ENCODE results near the gene RAB10. TPM values are rescaled to one million over a fixed set of nuclear protein-coding genes. Genes with fewer than 3 reads are reported as not detected.

Gene RAB10
- total RNA-seq, 2 donors from 2014 or later = 171 to 173 TPM

DNA sequence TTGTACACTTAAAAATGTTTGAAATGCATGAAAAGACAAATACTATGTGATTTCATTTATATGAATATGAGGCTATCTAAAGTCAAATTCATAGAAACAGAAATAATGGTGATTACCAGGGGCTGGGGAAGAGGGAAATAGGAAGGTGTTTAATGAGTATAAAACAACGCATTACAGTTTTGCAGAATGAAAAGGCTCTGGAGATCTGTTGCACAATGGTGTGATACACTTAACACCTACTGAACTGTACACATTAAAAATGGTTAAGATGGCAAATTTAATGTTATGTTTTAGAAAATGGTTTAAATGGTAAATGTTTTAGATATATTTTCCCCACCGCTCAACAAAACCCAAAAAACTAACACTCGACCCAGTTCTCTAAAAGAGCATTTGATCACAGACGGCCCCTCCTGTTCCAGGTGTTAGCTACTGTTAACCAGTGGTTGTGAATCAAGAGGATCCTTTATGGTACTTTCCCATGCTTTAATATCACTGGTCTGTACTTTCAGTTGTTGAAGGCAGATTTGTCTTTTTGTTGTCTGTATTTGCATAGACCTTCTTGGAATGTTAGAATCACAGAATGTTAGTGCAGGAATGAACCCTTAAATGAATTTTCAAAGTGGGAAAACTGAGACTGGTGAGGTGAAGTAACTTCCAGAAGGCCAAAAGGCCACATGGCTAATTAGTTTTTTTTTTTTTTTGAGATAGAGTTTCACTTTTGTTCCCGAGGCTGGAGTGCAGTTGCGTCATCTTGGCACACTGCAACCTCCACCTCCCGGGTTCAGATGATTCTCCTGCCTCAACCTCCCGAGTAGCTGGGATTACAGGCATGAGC is 10.2 kb downstream of the RAB10 start:
- DNase-seq (peak; percentile 33 to 56), ATAC-seq (peak; percentile 78)
- intact Hi-C loops (cut with DNase I, micrococcal nuclease) = no loop called here

DNA sequence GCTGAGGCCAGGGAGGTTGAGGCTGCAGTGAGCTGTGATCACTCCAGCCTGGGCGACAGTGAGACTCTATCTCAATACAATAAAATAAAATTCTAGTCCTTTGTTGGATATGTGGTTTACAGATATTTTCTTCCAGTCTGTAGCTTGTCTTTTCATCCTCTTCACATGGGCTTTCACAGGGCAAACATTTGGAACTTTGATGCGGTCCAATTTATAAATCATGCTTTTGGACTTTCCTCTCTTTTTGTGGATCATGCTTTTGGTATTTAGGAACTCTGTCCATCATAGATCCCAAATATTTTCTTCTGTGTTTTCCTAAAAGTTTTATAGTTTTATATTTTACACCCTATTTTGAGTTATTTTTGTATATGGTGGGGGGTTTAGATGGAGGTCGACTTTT is 14.9 kb downstream of the RAB10 start:
- DNase-seq = no peak
- no peak for ATAC-seq
- intact Hi-C loops (cut with DNase I, micrococcal nuclease) = no loop called here

DNA sequence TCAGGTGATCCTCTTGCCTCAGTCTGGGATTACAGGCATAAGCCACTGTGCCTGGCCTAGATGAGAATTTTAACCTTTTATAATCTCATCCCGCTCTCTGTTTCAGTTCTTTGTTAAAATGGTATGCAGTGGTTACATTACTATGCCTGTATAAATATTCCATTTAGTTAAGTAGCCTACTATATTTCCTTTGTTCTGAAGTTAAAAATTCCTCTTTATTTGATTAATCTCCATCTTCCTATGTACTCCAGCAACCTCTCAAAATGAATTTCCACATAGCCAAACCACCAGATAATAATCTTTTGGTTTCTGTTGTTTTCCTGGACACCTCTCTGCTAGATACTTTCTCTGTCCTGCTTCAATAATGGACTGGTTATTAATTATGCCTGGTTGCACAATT is 15.8 kb downstream of the RAB10 start:
- intact Hi-C loops (cut with DNase I, micrococcal nuclease) = no loop called here
- DNase-seq (no peak), ATAC-seq (no peak)

DNA sequence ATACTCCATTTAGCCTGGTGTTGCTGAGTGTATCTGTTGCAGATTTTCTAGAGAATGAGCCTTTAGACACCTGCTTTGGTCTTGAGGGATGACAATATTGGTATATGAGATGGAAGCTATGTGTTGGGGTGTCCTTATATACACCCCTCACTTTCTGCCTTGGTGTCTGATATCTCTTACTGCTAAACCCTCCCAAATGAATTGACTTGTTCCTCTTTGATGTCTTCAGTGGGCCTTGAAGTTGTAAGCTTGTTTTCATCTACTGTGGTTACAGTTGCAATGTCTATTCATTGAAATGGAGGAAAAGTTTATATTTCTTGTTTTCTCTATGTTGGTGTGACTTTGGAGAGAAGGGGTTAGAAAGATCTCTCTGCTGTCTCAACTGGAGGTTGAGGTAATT is 18.9 kb downstream of the RAB10 start:
- intact Hi-C loops (cut with DNase I, micrococcal nuclease) = no loop called here
- DNase-seq (no peak), ATAC-seq (no peak)

DNA sequence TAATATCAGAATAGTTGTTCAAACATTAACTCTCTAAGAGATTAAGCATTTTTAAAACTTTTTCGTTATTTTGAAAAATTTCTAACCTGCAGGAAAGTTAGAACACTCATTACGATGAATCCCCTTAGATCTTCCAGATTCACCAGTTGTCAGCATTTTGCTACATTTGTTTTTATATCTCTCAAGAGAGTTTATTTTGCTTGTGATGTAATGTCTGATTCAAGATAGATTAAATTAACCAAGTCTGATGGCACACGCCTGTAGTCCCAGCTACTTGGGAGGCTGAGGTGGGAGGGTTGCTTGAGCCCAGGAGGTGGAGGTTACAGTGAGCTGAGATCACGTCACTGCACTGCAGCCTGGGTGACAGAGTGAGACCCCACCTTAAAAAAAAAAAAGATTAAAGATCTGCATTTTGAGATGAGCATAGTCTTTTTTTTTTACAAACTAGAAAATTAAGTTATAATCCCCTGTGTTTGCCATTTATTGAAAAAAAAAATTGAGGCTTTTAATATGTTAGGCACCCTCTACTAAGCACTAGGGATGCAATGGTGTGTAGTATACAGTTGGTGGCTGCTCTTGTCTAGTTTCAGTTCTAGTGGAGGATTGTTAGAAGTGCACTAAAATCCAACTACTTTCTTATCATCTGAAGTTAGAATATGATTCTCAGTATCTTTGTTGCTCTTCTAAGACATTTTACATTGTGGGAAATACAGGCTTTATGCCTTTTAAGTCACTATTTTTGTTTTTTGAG is 20.9 kb downstream of the RAB10 start:
- ATAC-seq (no peak), DNase-seq (no peak)
- intact Hi-C loops (cut with DNase I, micrococcal nuclease) = no loop called here

DNA sequence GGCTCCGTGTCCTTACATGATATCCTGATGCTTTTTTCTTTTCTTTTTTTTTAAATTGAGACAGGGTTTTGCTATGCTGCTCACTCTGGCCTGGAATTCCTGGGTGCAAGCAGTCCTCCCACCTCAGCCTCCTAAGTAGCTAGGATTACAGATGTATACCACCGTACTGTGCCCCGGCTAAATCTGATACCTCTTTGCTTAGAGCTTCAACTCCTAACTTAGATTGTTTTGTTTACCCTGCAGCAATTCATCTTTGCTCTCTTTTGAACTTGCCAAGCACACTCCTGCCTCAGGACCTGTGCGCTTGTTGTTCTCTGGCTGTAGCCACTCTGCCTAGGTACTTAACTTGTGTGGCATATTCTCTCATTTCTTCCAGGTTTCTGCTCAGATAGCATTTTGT is 24.5 kb downstream of the RAB10 start:
- DNase-seq (no peak), ATAC-seq (peak; percentile 58)
- intact Hi-C loops (cut with DNase I, micrococcal nuclease) = no loop called here

DNA sequence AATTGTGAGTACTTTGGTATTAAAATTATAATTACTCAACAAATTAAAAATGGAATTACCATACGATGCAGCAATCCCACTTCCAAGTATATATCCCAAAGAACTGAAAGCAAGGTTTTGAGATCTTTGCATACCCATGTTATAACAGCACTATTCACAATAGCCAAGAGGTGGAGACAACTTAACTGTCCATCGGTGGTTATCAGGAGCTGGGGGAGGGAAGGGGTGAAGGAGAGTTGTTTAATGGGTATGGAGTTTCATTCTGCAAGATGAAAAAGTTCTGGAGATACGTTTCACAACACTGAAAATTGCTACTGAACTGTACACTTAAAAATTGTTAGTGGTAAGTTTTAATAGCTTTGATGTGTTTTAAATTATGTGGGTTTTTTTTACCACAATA is 25.7 kb downstream of the RAB10 start:
- intact Hi-C loops (cut with DNase I, micrococcal nuclease) = no loop called here
- no peak for DNase-seq
- no peak for ATAC-seq

DNA sequence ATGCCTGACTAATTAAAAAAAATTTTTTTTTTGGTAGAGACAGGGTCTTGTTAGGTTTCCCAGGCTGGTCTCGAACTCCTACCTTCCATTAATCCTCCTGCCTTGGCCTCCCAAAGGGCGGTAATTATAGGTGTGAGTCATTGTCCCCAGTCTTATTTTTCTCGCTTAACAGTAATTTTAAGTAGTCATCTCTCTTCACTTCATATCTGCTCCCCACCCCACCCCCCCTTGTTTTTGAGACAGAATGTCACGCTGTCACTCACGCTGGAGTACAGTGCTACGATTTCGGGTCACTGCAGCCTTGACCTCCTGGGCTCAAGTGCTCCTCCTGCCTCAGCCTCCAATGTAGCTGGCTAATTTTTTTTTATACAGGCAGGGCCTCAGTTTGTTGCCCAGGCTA is 27.7 kb downstream of the RAB10 start:
- DNase-seq = no peak
- intact Hi-C loops (cut with DNase I, micrococcal nuclease) = no loop called here
- no peak for ATAC-seq

DNA sequence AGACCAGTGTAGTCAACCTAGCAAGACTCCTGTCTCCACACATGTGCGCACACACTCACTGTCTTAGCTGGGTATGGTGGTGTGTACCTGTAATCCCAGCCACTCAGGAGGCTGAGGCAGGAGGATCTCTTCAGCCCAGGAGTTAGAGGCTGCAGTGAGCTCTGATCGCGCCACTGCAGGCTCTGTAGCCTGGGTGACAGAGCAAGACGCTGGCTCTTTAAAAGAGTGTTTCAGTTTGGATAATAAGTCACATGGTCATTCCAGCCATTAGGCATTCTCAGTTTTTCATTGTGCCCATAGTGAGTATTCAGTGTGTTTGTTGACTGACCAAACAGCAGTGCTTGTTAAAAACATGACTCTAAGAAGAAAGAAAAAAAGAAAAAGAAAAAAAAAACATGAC is 31.0 kb downstream of the RAB10 start:
- peak; percentile 49 for ATAC-seq
- DNase-seq = no peak
- intact Hi-C loops (cut with DNase I, micrococcal nuclease) = no loop called here

DNA sequence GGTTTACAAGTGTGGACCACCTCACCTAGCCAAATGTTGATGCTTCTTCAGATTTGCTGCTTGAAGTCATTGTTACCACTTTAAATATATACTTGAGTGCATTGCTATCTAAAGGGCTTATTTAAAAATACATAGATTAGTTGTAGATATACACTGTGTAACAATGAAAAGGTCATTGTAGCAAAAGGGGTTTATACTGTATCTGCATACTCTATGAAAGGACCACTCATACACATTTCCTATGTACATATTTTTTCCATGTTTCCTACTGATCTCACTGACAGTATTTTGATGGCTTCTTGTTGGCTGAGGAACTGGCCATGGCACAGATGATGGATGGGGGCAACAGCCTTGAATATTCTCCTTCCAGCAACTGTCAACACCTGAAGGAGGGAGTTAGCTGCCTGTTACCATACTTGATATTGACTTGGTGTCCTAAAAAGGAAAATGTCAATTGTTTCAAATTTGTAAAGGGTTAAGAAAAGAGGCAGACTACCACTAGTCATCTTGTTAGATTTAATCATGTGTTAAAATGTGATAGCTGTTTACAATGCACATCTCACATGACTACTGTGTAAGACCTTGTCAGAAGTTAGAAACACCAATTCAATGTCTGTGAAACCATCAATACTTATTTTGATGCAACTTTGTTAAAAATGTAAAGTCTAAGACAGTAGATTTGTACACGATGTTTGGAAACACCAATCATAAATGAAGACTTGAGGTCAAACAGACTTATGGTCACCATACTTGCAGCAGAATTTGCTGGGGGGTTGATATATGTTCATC is 33.5 kb downstream of the RAB10 start:
- ATAC-seq (no peak), DNase-seq (no peak)
- intact Hi-C loops (cut with DNase I, micrococcal nuclease) = no loop called here

DNA sequence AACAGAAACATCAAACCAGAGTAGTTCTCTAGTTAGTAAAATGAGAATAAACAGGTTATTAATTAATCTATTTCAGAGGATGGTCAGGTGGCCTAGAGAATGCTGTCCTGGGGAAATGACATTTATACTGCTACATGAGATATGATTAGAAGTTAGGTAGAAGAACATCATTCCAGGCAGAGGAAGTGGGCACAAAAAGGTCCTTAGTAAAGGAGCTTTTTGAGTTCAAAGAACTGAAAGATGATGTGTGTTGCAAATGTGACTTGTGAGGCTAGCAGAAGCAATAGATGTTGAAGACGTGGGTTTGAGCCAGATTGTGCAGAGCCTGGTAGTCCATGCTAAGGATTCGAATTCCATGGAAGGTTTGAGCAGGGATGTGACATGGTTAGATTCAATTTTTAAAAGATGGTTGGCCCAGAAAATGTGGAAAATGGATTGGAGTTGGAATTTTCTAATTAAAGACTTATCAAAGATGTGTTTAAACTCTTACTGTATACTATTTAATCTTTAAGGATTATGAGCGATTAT is 34.2 kb downstream of the RAB10 start:
- intact Hi-C loops (cut with DNase I, micrococcal nuclease) = no loop called here
- DNase-seq = no peak

DNA sequence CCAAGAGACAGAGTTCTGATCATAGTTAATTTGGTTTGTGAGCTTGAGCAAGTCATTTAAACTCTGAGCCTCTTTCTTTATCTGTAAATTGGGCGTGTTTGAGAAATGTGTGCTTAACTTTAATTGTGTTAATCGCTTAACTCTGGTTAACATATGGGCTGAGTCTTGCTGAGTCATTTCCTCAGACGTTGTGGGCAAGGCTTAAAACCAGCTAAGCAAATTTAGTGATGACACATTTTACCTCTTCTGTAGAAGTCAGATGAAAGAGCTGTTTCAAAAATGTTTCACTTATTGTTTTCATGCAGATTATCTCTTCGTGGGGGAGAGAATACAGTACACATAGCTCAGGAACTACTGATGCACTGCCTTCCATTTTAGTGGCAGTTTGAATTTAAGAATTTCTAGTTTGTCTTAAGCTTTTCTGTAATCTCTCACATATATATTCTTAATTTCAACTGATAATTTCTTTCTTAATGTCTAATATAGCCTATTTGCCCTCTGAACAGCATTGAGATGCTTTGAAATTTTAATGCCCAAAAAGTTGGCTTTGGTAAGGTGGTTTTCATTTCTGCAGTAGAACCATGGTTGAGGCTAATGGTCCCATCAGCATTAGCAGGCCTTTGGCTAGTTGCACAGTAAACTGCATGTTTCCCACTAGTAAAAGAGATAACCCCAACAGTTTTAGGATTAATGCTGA is 34.9 kb downstream of the RAB10 start:
- DNase-seq (peak in 1 of 2 donors; percentile 39), ATAC-seq (peak; percentile 76)
- intact Hi-C loops (cut with DNase I, micrococcal nuclease) = no loop called here

More for the DNA sequence above, 34.2 kb downstream of the RAB10 start:
- no peak for ATAC-seq

DNA sequence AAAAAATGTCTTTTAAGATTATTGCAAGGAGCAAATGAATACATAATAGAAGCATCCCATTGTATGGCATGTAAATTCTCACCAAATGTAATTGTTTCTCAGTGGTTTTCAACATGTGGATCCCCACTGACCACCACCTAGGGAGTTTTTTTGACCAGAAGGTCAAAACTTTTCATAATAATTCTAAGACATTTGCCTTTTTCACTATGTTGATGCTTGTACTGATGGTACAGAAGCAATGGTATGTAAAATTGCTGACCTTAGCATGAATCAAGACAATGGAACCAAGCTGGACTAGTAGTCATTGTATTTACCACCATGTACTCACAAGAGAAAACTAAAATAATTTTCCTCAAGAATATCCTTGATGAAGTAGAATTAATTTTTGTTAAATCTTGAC is 36.8 kb downstream of the RAB10 start:
- ATAC-seq (no peak), DNase-seq (no peak)
- intact Hi-C loops (cut with DNase I, micrococcal nuclease) = no loop called here

DNA sequence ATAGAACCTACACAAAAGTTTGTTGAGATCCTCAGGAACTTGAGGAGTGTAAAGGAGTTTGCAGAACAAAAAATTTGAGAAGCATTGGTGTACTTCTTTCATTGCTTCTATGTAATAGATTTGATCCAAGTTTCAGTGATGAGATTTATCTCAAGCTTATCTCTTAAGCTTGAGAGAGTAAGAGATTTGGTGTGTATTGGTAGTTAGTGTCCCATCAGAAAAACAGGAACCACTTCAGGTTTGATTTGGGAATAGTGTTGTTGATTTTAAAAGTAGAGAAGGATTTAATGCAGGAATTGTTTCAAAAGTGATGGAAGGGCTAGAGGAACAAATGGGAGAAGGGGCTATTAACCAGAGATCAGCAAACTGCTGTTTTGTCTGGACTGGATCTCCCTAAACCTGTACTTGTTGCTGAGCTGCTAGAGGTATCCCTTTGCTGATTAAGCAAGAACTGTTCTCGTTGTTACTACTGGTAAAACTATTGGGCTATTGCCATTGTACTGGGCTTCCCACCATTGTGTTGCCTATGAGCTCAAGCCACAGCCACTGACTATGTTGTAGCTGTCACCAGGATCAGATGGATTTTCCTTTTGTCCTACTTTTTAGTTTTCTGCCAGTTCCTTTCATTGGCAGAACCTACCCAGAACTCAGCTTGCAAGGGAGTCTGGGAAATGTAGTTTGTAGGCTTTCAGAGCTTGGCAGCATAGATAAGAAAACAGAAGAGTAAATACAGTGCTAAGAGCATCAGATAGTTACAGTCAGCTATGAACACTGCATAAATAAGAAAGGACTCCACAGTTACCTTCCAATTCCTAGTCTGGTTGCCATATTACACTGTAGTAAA is 39.3 kb downstream of the RAB10 start:
- intact Hi-C loops (cut with DNase I, micrococcal nuclease) = no loop called here
- peak; percentile 39 for ATAC-seq
- DNase-seq = no peak

DNA sequence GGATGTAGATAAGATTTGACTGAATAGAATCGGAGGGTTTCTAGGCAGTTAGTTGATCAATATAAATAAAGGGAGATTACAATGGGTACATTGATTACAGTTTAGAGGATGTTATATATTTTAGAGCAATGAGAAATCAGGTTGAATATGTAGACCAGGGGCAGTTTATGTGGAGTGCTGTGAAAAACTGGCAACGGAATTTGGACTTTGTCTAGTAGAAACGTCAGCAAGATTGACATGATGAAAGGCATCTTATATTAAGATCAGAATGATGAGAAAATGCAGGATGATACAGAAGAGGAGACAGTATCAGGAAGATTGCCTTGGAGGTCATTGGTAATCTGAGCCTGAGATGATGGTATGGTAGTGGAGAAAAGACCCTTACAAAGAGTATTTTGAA is 39.9 kb downstream of the RAB10 start:
- ATAC-seq (peak; percentile 54), DNase-seq (no peak)
- intact Hi-C loops (cut with DNase I, micrococcal nuclease) = no loop called here

DNA sequence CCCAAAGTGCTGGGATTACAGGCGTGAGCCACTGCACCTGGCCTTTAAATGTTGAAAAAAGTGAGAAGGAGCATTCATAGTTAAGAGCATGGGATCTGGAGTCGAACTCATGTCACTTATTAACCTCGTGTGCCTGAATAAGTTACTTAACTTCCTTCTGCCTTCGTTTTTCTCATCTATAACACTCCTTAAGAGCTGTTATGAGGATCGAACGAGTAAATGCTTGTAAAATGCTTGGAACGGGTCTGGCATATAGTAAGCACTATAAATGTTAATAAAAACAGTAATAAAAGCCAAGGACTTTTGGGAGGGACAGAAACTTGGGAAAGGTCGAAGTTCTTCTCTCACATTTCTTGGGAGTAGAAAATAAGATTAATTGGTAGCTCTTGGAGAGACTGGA is 40.8 kb downstream of the RAB10 start:
- ATAC-seq (peak; percentile 90), DNase-seq (no peak)
- intact Hi-C loops (cut with DNase I, micrococcal nuclease) = no loop called here

DNA sequence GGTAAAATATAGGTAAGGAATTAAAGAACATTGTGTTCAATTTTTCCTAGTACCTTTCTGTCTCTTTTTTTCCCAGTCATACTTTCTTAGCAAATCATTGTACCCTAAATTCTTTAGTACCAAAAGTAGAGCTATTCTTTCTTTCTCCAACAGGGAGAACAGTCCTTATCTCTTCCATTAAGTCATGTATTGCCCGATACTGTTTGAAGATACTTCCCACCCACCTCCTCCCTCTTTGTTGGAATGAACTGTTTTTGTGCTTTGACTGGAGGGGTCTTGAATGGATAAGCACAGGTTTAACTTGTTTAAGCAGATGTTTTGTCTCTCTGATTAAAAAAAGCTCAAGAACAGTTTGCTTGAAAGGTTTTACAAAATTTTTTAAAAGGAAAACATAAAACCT is 41.3 kb downstream of the RAB10 start:
- intact Hi-C loops (cut with DNase I, micrococcal nuclease) = no loop called here
- no peak for ATAC-seq

DNA sequence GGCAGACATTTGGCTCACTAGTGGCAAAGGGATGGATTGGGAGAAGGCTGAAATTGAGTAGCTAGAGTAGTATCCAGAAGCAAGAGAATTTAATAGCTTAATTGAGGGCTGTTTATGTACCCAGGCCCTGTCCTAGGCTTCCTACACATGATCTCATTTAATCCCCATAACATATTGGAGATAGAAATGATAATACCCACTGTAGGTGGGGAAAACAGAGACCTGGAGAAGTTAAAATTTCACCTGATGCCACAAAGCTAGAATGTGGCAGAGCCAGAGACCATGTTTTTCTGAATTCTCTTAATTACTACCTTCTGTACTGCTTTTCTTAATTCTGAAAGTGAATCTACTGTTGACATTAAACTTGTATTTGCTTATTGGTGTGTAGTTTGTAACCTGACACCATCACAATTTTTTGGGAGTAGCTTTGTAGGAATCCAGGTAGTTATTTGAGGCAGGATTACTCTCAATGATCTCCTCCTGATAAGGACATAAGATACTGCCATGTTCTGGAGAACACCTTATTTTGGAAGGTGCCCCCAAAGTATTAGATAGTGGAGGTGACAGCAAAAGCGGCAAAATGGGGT is 42.2 kb downstream of the RAB10 start:
- DNase-seq (no peak), ATAC-seq (no peak)
- intact Hi-C loops (cut with DNase I, micrococcal nuclease) = no loop called here

More for the DNA sequence above, 41.3 kb downstream of the RAB10 start:
- no peak for DNase-seq
